Panc1 (cell line): ENCODE measurements around the gene OR5AK2. TPM values are rescaled to one million over a fixed set of nuclear protein-coding genes. Genes with fewer than 3 reads are reported as not detected.

Experiments used
- ATAC-seq: fragments of 200-7000 bp; cut with Tn5 transposase; 2 replicates; pipeline ENCODE4 v1.9.1; 2020; ENCODE audit warnings: mild to moderate bottlenecking, moderate library complexity
- BruUV-seq: library from RNA; stranded (reverse); fragments of 400-500 nt; replicated peaks from 2 replicates; lab custom pipeline; 2021; lab: Mats Ljungman, UMichigan
- CTCF ChIA-PET: fragments of 300-600 bp; sonication (Branson Sonifier 250); formaldehyde crosslinking; loops from one replicate; lab custom pipeline; 2022; ENCODE audit warnings: antibody characterized with exemption; lab: Charles Lee
- POLR2A ChIA-PET: fragments of 300-600 bp; sonication (Branson Sonifier 250); formaldehyde crosslinking; loops from one replicate; lab custom pipeline; 2022; ENCODE audit warnings: antibody characterized with exemption; lab: Charles Lee
- DNase-seq: peaks from one replicate; pipeline ENCODE4 v3.0.0-alpha.2; 2010; ENCODE audit warnings: low read depth, low spot score
- H3K27ac ChIP-seq: 2 replicates; pipeline ENCODE4 v1.5.1; 2011; ENCODE audit warnings: mild to moderate bottlenecking, low read length, inconsistent platforms
- H3K27me3 ChIP-seq: fragments of 200-500 bp; sonication (Bioruptor generic); 2 replicates; pipeline ENCODE4 v1.6.0; 2014; ENCODE audit warnings: low read length, inconsistent platforms; ENCODE audit not compliant: control insufficient read depth, insufficient read depth
- H3K36me3 ChIP-seq: fragments of 200-500 bp; sonication (Bioruptor generic); 2 replicates; pipeline ENCODE4 v1.5.1; 2014; ENCODE audit warnings: inconsistent platforms, mild to moderate bottlenecking, low read length, moderate library complexity; ENCODE audit not compliant: control insufficient read depth, insufficient read depth
- H3K4me1 ChIP-seq: 2 replicates; pipeline ENCODE4 v1.5.1; 2011; ENCODE audit warnings: inconsistent platforms, mild to moderate bottlenecking, low read length, moderate library complexity; ENCODE audit not compliant: control insufficient read depth, insufficient read depth
- H3K4me3 ChIP-seq, 2 experiments: 2 replicates each; pipeline ENCODE4 v1.5.1; 2011 to 2012; ENCODE audit warnings: low read depth in 2 of 2, low read length in 2 of 2, mild to moderate bottlenecking in 2 of 2, inconsistent platforms in 1 of 2, moderate library complexity in 1 of 2
- H3K9me3 ChIP-seq: fragments of 200-500 bp; sonication (Bioruptor generic); 2 replicates; pipeline ENCODE4 v1.5.1; 2014; ENCODE audit warnings: low read depth, mild to moderate bottlenecking, inconsistent platforms, low read length, moderate library complexity; ENCODE audit not compliant: control insufficient read depth, insufficient read depth
- CTCF ChIP-seq: fragments of 450-650 bp; IDR thresholded peaks from 2 replicates; pipeline ENCODE4 v1.5.1; 2017; ENCODE audit warnings: mild to moderate bottlenecking
- POLR2AphosphoS5 ChIP-seq: IDR thresholded peaks from 2 replicates; pipeline ENCODE4 v1.6.1; 2012; ENCODE audit warnings: mild to moderate bottlenecking, low read depth, low read length, moderate library complexity
- REST ChIP-seq, 2 experiments: IDR thresholded peaks; 2 replicates each; pipeline ENCODE4 v1.6.1; 2011 to 2012; ENCODE audit warnings: low read depth in 2 of 2, control low read depth in 1 of 2, low read length in 1 of 2, mild to moderate bottlenecking in 1 of 2, moderate library complexity in 1 of 2; ENCODE audit not compliant: insufficient read depth in 1 of 2
- SIN3A ChIP-seq: IDR thresholded peaks from 2 replicates; pipeline ENCODE4 v1.6.1; 2012; ENCODE audit warnings: low read depth, mild to moderate bottlenecking, low read length, moderate library complexity, borderline replicate concordance; ENCODE audit not compliant: insufficient read depth
- TCF7L2 ChIP-seq: IDR thresholded peaks from 2 replicates; pipeline ENCODE4 v1.6.1; 2011; ENCODE audit warnings: mild to moderate bottlenecking, low read depth, low read length, inconsistent platforms
- in situ Hi-C: cut with HindIII; loops from 2 replicates; pipeline ENCODE4 v1.10.0; 2016; ENCODE audit warnings: low sequenced_read_pairs, low pct_unique_long_range_greater_than_20kb
- intact Hi-C: fragments of 100-400 bp; cut with micrococcal nuclease; formaldehyde crosslinking; loops from one replicate; pipeline ENCODE4 v1.10.0; 2022; ENCODE audit not compliant: unreplicated experiment
- total RNA-seq: library from RNA; stranded (reverse); gene quantifications from one replicate; pipeline ENCODE4 v1.2.1, GENCODE V29; 2021; ENCODE audit not compliant: unreplicated experiment

OR5AK2 gene
- total RNA-seq, 1 experiment from 2014 or later = not detected

DNA sequence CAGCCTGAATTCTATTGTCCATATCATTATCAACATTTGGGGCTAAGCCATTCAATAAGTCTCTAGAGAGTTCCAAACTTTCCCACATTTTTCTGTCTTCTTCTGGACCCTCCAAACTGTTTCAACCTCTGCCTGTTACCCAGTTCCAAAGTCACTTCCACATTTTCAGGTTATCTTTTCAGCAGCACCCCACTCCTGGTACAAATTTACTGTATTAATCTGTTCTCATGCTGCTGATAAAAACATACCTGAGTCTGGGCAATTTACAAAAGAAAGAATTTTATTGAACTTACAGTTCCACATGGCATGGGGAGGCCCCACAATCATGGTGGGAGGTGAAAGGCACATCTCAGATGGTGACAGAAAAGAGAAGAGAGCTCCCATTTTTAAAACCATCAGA, 5.8 kb downstream of the OR5AK2 start:
- POLR2A ChIA-PET = no interaction called here
- in situ Hi-C loops = no loop called here
- CTCF ChIA-PET = no interaction called here
- ATAC-seq = no peak
- H3K4me3 ChIP-seq = no peak overlapping the region
- no peaks in the 10 kb centered on the region for H3K9me3 ChIP-seq
- H3K36me3 ChIP-seq = no peaks in the 10 kb centered on the region
- no peaks in the 10 kb centered on the region for H3K4me1 ChIP-seq
- TF ChIP-seq REST (IDR thresholded peaks at IDR 0.05; ENCODE audit: insufficient read depth in 1 of 2, low read depth in 2 of 2, low read length in 1 of 2) (no peak), SIN3A (no peak), CTCF (no peak), TCF7L2 (no peak), POLR2AphosphoS5 (no peak)
- no peaks in the 10 kb centered on the region for H3K27me3 ChIP-seq
- no peak for DNase-seq
- H3K27ac ChIP-seq = no peak overlapping the region
- intact Hi-C loops = no loop called here
- no TSS peak for BruUV-seq

- Histone ChIP-seq H3K27ac (no peak overlapping the region), H3K27me3 (no peaks in the 10 kb centered on the region), H3K4me1 (no peaks in the 10 kb centered on the region), H3K4me3 (no peak overlapping the region), H3K36me3 (no peaks in the 10 kb centered on the region), H3K9me3 (no peaks in the 10 kb centered on the region)
- ATAC-seq (no peak), DNase-seq (no peak)
- no TSS peak for BruUV-seq
- TF ChIP-seq POLR2AphosphoS5 = no peak
- peak; percentile 54 for TF ChIP-seq CTCF
- TF ChIP-seq REST (IDR thresholded peaks at IDR 0.05; ENCODE audit: insufficient read depth in 1 of 2, low read depth in 2 of 2, low read length in 1 of 2) = no peak
- in situ Hi-C loops (no loop called here), intact Hi-C loops (no loop called here)
- POLR2A ChIA-PET = no interaction called here
- CTCF ChIA-PET = no interaction called here
Measured at GRCh38 chr11:57001674-57002401, 13.1 kb downstream of the OR5AK2 start.
